Endodermal cell (in vitro differentiated cells): ENCODE results near the gene MYL1. TPM values are rescaled to one million over a fixed set of nuclear protein-coding genes. Genes with fewer than 3 reads are reported as not detected.

Experiments used
- DNase-seq: peaks from one replicate; pipeline ENCODE4 v3.0.0-alpha.2; 2017
- H3K27ac ChIP-seq: 2 replicates; pipeline ENCODE4 v1.5.1; 2013; ENCODE audit warnings: mild to moderate bottlenecking, low read depth, low read length, moderate library complexity
- H3K27me3 ChIP-seq: 2 replicates; pipeline ENCODE4 v1.6.1; 2013; ENCODE audit warnings: mild to moderate bottlenecking, low read length, moderate library complexity; ENCODE audit not compliant: insufficient read depth, control insufficient read depth, poor library complexity, severe bottlenecking
- H3K36me3 ChIP-seq: 2 replicates; pipeline ENCODE4 v1.7.0; 2013; ENCODE audit warnings: mild to moderate bottlenecking, low read length, moderate library complexity; ENCODE audit not compliant: control insufficient read depth, insufficient read depth
- H3K4me1 ChIP-seq: one replicate; pipeline ENCODE4 v1.7.0; 2013; ENCODE audit warnings: low read length; ENCODE audit not compliant: control insufficient read depth, insufficient read depth
- H3K4me3 ChIP-seq: 2 replicates; pipeline ENCODE4 v1.5.1; 2013; ENCODE audit warnings: mild to moderate bottlenecking, low read length, moderate library complexity
- H3K9ac ChIP-seq: 2 replicates; pipeline ENCODE4 v1.6.1; 2013; ENCODE audit warnings: mild to moderate bottlenecking, low read length, moderate library complexity; ENCODE audit not compliant: poor library complexity, severe bottlenecking; ENCODE audit errors: extremely low read depth
- H3K9me3 ChIP-seq: 2 replicates; pipeline ENCODE4 v1.6.1; 2013; ENCODE audit warnings: mild to moderate bottlenecking, low read length, moderate library complexity; ENCODE audit not compliant: control insufficient read depth
- H3K27ac Mint-ChIP-seq: 2 replicates; pipeline ENCODE4 v1.8.0; 2020; ENCODE audit warnings: mixed read lengths
- H3K27me3 Mint-ChIP-seq: 2 replicates; pipeline ENCODE4 v1.8.0; 2021; ENCODE audit warnings: mild to moderate bottlenecking, mixed read lengths; ENCODE audit not compliant: insufficient read depth
- H3K36me3 Mint-ChIP-seq: 2 replicates; pipeline ENCODE4 v1.8.0; 2020; ENCODE audit warnings: low read depth, mixed read lengths
- H3K4me1 Mint-ChIP-seq: 2 replicates; pipeline ENCODE4 v1.8.0; 2020; ENCODE audit warnings: mixed read lengths
- H3K4me3 Mint-ChIP-seq: 2 replicates; pipeline ENCODE4 v1.8.0; 2020; ENCODE audit warnings: mild to moderate bottlenecking, moderate library complexity, mixed read lengths
- H3K9me3 Mint-ChIP-seq: 2 replicates; pipeline ENCODE4 v1.8.0; 2020; ENCODE audit warnings: mild to moderate bottlenecking, mixed read lengths
- CTCF ChIP-seq: fragments of 200-600 bp; sonication (generic); conservative IDR thresholded peaks from 2 replicates; pipeline ENCODE4 v1.5.0; 2021; ENCODE audit warnings: antibody characterized with exemption, mild to moderate bottlenecking
- WGBS, 2 experiments: methylation state at CpG; one replicate each; pipeline versions ENCODE4 v1.1.5 to v1.1.7; 2013; ENCODE audit warnings: missing lambda C conversion rate in 2 of 2, mixed read lengths in 1 of 2; ENCODE audit not compliant: insufficient coverage in 1 of 2, insufficient read length in 1 of 2; 5-methylcytosine and 5-hydroxymethylcytosine counted together
- total RNA-seq, 2 donors: library from RNA; stranded (reverse); fragmentation: NEBNext Ultra II Directional in 1 of 2; extraction: Animal tissue kit (Norgen Biotek cat#: 25700) in 1 of 2; gene quantifications; 2 replicates in 1 of 2; 3 replicates in 1 of 2; pipeline ENCODE4 v1.2.1, GENCODE V29; 2021

MYL1 gene
- total RNA-seq, 2 donors from 2014 or later = not detected

GRCh38 chr2:210309548-210310233 is 5.3 kb downstream of the MYL1 start:
- Histone ChIP-seq H3K27ac (no peak overlapping the region), H3K4me3 (no peak overlapping the region), H3K36me3 (no peaks in the 10 kb centered on the region), H3K9me3 (no peaks in the 10 kb centered on the region), H3K9ac (no peak overlapping the region), H3K4me1 (no peaks in the 10 kb centered on the region), H3K27me3 (no peaks in the 10 kb centered on the region)
- H3K27ac Mint-ChIP-seq = no peak overlapping the region
- no peak for TF ChIP-seq CTCF
- H3K27me3 Mint-ChIP-seq = no peaks in the 10 kb centered on the region
- no peaks in the 10 kb centered on the region for H3K36me3 Mint-ChIP-seq
- no peak overlapping the region for H3K4me3 Mint-ChIP-seq
- no peaks in the 10 kb centered on the region for H3K4me1 Mint-ChIP-seq
- H3K9me3 Mint-ChIP-seq = no peaks in the 10 kb centered on the region
- 79 to 80% methylated on average over 1 of the region's 1 CpG for WGBS, 2 experiments
- DNase-seq = no peak

- Histone ChIP-seq H3K4me1 (no peaks in the 10 kb centered on the region), H3K4me3 (no peak overlapping the region), H3K9ac (no peak overlapping the region), H3K36me3 (no peaks in the 10 kb centered on the region), H3K9me3 (no peaks in the 10 kb centered on the region), H3K27me3 (no peaks in the 10 kb centered on the region), H3K27ac (no peak overlapping the region)
- Mint-ChIP-seq H3K27me3 (no peaks in the 10 kb centered on the region), H3K4me1 (no peaks in the 10 kb centered on the region), H3K27ac (no peak overlapping the region), H3K36me3 (no peaks in the 10 kb centered on the region), H3K4me3 (no peak overlapping the region), H3K9me3 (no peaks in the 10 kb centered on the region)
- no peak for TF ChIP-seq CTCF
- no peak for DNase-seq
- 91 to 93% methylated on average over 3 of the region's 3 CpGs for WGBS, 2 experiments
These were observed 11.5 kb downstream of the MYL1 start for GRCh38 chr2:210303498-210303897.

GRCh38 chr2:210302326-210302725 is 12.6 kb downstream of the MYL1 start:
- Mint-ChIP-seq H3K27ac (no peak overlapping the region), H3K4me3 (no peak overlapping the region), H3K4me1 (no peaks in the 10 kb centered on the region), H3K27me3 (no peaks in the 10 kb centered on the region), H3K36me3 (no peaks in the 10 kb centered on the region), H3K9me3 (no peaks in the 10 kb centered on the region)
- Histone ChIP-seq H3K27me3 (no peaks in the 10 kb centered on the region), H3K9ac (no peak overlapping the region), H3K4me3 (no peak overlapping the region), H3K27ac (no peak overlapping the region), H3K36me3 (no peaks in the 10 kb centered on the region), H3K4me1 (no peaks in the 10 kb centered on the region), H3K9me3 (no peaks in the 10 kb centered on the region)
- DNase-seq = no peak
- WGBS, 2 experiments = 93% methylated on average over 3 of the region's 3 CpGs
- no peak for TF ChIP-seq CTCF
